ENCODE results near the gene OST4. TPM values are rescaled to one million over a fixed set of nuclear protein-coding genes. Genes with fewer than 3 reads are reported as not detected.

The OST4 gene
- total and polyA plus RNA-seq, 10 of the 15 experiments (the other 5 are each of a cell fraction or from before 2014, with no cell fraction given): 270 to 1,543 (median 523) TPM

DNA sequence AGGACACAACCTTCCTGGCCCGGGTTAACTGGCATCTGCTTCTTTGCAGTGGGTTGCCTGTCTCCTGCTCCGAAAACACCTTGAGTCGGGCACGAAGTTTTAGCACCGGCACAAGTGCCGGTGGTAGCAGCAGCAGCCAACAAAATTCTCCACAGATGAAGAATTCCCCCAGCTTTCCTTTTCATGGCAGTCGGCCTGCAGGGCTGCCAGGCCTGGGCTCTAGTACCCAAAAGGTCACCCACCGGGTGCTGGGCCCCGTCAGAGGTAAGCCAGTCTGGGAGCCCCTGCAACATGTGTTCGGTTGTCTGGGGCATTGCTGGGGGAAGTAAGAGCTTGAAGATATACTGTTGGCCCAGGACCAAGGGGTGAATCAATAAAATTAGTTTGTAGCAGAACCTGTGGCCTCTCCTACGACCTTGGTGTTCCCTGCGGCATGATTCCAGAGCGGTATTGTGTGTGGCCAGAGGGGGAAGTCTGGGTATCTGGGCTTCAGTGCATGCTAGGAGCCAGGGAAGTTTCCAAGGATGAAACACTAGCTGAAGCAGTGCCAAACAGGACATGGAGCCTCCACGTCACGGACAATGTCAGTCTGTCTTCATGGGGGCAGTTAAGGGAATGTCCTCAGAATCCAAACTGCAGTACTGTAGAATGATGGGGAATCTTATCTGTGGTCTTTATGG is 12.2 kb downstream of the OST4 start:
- ChIA-PET POLR2A (interaction anchor here (0.9 to 2.0 kb wide), 3 partner anchors 8 to 12 kb away, joined by 3 to 8 read pairs (median 4); partner anchors contain the start of genes AGBL5 and OST4), SMC1A (ENCODE audit: uncharacterized antibody, unreplicated experiment) (interaction anchor here (0.6 to 1.2 kb wide), 3 partner anchors 15 to 22 kb away, joined by 3 to 5 read pairs (median 3); no protein-coding TSS in a partner anchor), CTCF (interaction anchor here (0.6 kb wide), 1 partner anchor 795 kb away, joined by 3 read pairs; no protein-coding TSS in a partner anchor), RAD21 (ENCODE audit: unreplicated experiment) (interaction anchor here (1.1 kb wide), 1 partner anchor 9 kb away, joined by 3 read pairs; no protein-coding TSS in a partner anchor)
- in situ Hi-C loops (cut with MboI): no loop called here
- H4K20me1 ChIP-seq (ENCODE audit: control insufficient read depth, insufficient read depth): no peaks in the 10 kb centered on the region
- no peak overlapping the region for H3K27ac ChIP-seq (ENCODE audit: control insufficient read depth, insufficient read depth)
- no peak overlapping the region for H3K4me3 ChIP-seq
- peaks cover 4 to 22% of the 10 kb centered on the region in 2 experiments for H3K36me3 ChIP-seq (ENCODE audit: control insufficient read depth in 2 of 2, insufficient read depth in 2 of 2, low read length in 1 of 2)
- H3K4me1 ChIP-seq (ENCODE audit: control insufficient read depth, insufficient read depth, low read length): no peaks in the 10 kb centered on the region
- FAIRE-seq (no peak), DNase-seq (ENCODE audit: low read depth, low spot score) (no peak), ATAC-seq (no peak)
- no peak overlapping the region for H3K4me2 ChIP-seq (ENCODE audit: control insufficient read depth, insufficient read depth)
- no peaks in the 10 kb centered on the region for H3K27me3 ChIP-seq (replicated peaks in 1 of 2; ENCODE audit: control insufficient read depth in 2 of 2, insufficient read depth in 2 of 2, low read length in 1 of 2)
- 95% methylated on average over 15 of the region's 15 CpGs for WGBS (ENCODE audit: insufficient coverage, insufficient replicate concordance, low lambda C conversion rate, missing lambda C conversion rate)
- no TSS peak for BruUV-seq (replicated peaks)
- TF ChIP-seq FOXK2 (IDR thresholded peaks at IDR 0.05) (no peak), NRF1 (conservative IDR thresholded peaks at IDR 0.05; ENCODE audit: low read depth, low read length) (no peak)
- TF ChIP-seq, protein P1, sequence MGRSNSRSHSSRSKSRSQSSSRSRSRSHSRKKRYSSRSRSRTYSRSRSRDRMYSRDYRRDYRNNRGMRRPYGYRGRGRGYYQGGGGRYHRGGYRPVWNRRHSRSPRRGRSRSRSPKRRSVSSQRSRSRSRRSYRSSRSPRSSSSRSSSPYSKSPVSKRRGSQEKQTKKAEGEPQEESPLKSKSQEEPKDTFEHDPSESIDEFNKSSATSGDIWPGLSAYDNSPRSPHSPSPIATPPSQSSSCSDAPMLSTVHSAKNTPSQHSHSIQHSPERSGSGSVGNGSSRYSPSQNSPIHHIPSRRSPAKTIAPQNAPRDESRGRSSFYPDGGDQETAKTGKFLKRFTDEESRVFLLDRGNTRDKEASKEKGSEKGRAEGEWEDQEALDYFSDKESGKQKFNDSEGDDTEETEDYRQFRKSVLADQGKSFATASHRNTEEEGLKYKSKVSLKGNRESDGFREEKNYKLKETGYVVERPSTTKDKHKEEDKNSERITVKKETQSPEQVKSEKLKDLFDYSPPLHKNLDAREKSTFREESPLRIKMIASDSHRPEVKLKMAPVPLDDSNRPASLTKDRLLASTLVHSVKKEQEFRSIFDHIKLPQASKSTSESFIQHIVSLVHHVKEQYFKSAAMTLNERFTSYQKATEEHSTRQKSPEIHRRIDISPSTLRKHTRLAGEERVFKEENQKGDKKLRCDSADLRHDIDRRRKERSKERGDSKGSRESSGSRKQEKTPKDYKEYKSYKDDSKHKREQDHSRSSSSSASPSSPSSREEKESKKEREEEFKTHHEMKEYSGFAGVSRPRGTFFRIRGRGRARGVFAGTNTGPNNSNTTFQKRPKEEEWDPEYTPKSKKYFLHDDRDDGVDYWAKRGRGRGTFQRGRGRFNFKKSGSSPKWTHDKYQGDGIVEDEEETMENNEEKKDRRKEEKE (IDR thresholded peaks at IDR 0.05): no peak
- no peaks in the 10 kb centered on the region for H3K9me3 ChIP-seq (replicated peaks; ENCODE audit: control insufficient read depth, insufficient read depth, low read length)
- intact Hi-C loops (cut with micrococcal nuclease; ENCODE audit: unreplicated experiment): no loop called here
- no peak overlapping the region for H2AFZ ChIP-seq (ENCODE audit: control insufficient read depth, low read depth, low read length)
- no peak overlapping the region for H3K9ac ChIP-seq (ENCODE audit: control insufficient read depth, insufficient read depth, low read length)
- no peaks in the 10 kb centered on the region for H3K79me2 ChIP-seq (ENCODE audit: control insufficient read depth, insufficient read depth, low read length)
